ENCODE results near the gene ITGAD. TPM values are rescaled to one million over a fixed set of nuclear protein-coding genes. Genes with fewer than 3 reads are reported as not detected.
A peak's percentile ranks its signal among the peaks of the same experiment; 100 is the strongest.

The ITGAD gene
- total and polyA plus RNA-seq, 2 of the 8 experiments (the other 6 are each of a cell fraction or from before 2014, with no cell fraction given), result 0.06 TPM; not detected in 1

- peak overlapping the region; percentile 67 to 68 for H3K4me2 ChIP-seq (ENCODE audit: insufficient read depth in 1 of 2, low read depth in 2 of 2, low read length in 2 of 2)
- H3K4ac ChIP-seq (replicated peaks; ENCODE audit: insufficient read length, low read depth, low read length), result no peak overlapping the region
- H3K23ac ChIP-seq (ENCODE audit: insufficient read length), result no peak overlapping the region
- no peak overlapping the region for H3K56ac ChIP-seq (replicated peaks; ENCODE audit: insufficient read length, low read depth, low read length)
- H2BK12ac ChIP-seq (ENCODE audit: low read depth, low read length), result peak overlapping the region; percentile 68; the same call in 1 of the 2 replicates
- H3K27ac ChIP-seq (ENCODE audit: low read depth, low read length), result no peak overlapping the region
- ChIA-PET POLR2A (ENCODE audit: partially characterized antibody) (interaction anchor here (0.9 to 1.5 kb wide), 3 partner anchors 11 to 37 kb away, joined by 3 to 8 read pairs (median 4); partner anchors contain the start of gene RUSF1), CTCF (ENCODE audit: partially characterized antibody) (interaction anchor here (0.7 to 1.4 kb wide), 2 partner anchors 11 kb away, joined by 4 to 10 read pairs; no protein-coding TSS in a partner anchor)
- H3K23me2 ChIP-seq (ENCODE audit: low read depth, low read length), result peaks cover 8% of the 10 kb centered on the region; the same call in 1 of the 2 replicates
- no peaks in the 10 kb centered on the region for H3K79me2 ChIP-seq (ENCODE audit: control insufficient read depth in 1 of 2, insufficient read depth in 2 of 2, low read length in 2 of 2)
- H3K36me3 ChIP-seq (ENCODE audit: control insufficient read depth in 2 of 4, insufficient read depth in 4 of 4, low read length in 3 of 4), result no peaks in the 10 kb centered on the region; a peak in 1 of 8 replicates
- H3K9ac ChIP-seq (replicated peaks in 1 of 4; ENCODE audit: extremely low read depth in 1 of 4, low read depth in 3 of 4, low read length in 3 of 4), result no peak overlapping the region; a peak in 2 of 7 replicates
- H2BK15ac ChIP-seq (ENCODE audit: low read length), result peak overlapping the region; percentile 88; the same call in 1 of the 2 replicates
- no peaks in the 10 kb centered on the region for H3K79me1 ChIP-seq (ENCODE audit: low read depth, low read length)
- peak overlapping the region; percentile 47 for H4K91ac ChIP-seq (replicated peaks; ENCODE audit: insufficient read length, low read length)
- H2BK5ac ChIP-seq (ENCODE audit: low read depth, low read length), result no peak overlapping the region
- no peak overlapping the region for H3K14ac ChIP-seq (ENCODE audit: insufficient read length)
- H4K5ac ChIP-seq (ENCODE audit: insufficient read length, low read depth, low read length), result no peak overlapping the region
- DNase-seq (ENCODE audit: low read depth in 1 of 2, low spot score in 2 of 2), result no peak
- no peak overlapping the region for H2AK5ac ChIP-seq (ENCODE audit: low read depth, low read length)
- FAIRE-seq, result no peak
- H2AFZ ChIP-seq (ENCODE audit: low read length), result peak overlapping the region; percentile 54; the same call in 1 of the 2 replicates
- no peak overlapping the region for H4K8ac ChIP-seq (ENCODE audit: extremely low read depth, insufficient read depth, low read length)
- peaks cover 0 to 10% (median 3%) of the 10 kb centered on the region in 4 experiments; a peak in 4 of 7 replicates for H3K4me1 ChIP-seq (replicated peaks in 1 of 4; ENCODE audit: control insufficient read depth in 3 of 4, insufficient read depth in 4 of 4, low read length in 3 of 4)
- peak overlapping the region; percentile 35 to 78 (median 56) for H3K4me3 ChIP-seq (ENCODE audit: extremely low read depth in 1 of 4, insufficient read depth in 2 of 4, low read depth in 3 of 4, low read length in 4 of 4)
- H3K18ac ChIP-seq (ENCODE audit: extremely low read depth, low read length), result no peak overlapping the region; the same call in 1 of the 2 replicates
- H4K20me1 ChIP-seq (replicated peaks in 1 of 2; ENCODE audit: control insufficient read depth in 1 of 2, insufficient read depth in 2 of 2, low read length in 2 of 2), result peaks cover 0 to 3% of the 10 kb centered on the region in 2 experiments
- H3K27me3 ChIP-seq (replicated peaks in 1 of 4; ENCODE audit: control insufficient read depth in 3 of 4, extremely low read depth in 1 of 4, insufficient read depth in 3 of 4, low read length in 3 of 4), result peaks cover 2 to 36% (median 30%) of the 10 kb centered on the region in 4 experiments
- H3K9me3 ChIP-seq (ENCODE audit: insufficient read depth in 2 of 2, low read depth in 1 of 2, low read length in 1 of 2), result no peaks in the 10 kb centered on the region
- 57% methylated on average over 15 of the region's 15 CpGs; no CpG with 5 or more reads in 1 of the 2 experiments for WGBS, 2 experiments (ENCODE audit: extremely low coverage in 1 of 2, insufficient coverage in 1 of 2, insufficient read length in 1 of 2, insufficient replicate concordance in 2 of 2, low coverage in 1 of 2, low lambda C conversion rate in 2 of 2, missing lambda C conversion rate in 1 of 2)
- no peak overlapping the region for H2BK120ac ChIP-seq (replicated peaks; ENCODE audit: low read depth, low read length)
- H2BK20ac ChIP-seq (ENCODE audit: low read length), result no peak overlapping the region
- TF ChIP-seq USF2 (IDR thresholded peaks at IDR 0.05; ENCODE audit: low read length) (no peak), ASH2L (IDR thresholded peaks at IDR 0.05; ENCODE audit: low read length) (no peak), TEAD4 (IDR thresholded peaks at IDR 0.05; ENCODE audit: low read depth, low read length) (no peak), YY1 (IDR thresholded peaks at IDR 0.05; ENCODE audit: low read depth, low read length) (no peak), MAX (IDR thresholded peaks at IDR 0.05) (no peak), CBX8 (IDR thresholded peaks at IDR 0.05; ENCODE audit: borderline replicate concordance, low read depth, low read length) (no peak), SUZ12 (IDR thresholded peaks at IDR 0.05; ENCODE audit: low read length) (no peak), HDAC2 (IDR thresholded peaks at IDR 0.05; ENCODE audit: borderline replicate concordance in 1 of 2, low read depth in 2 of 2, low read length in 2 of 2) (no peak), RBBP5 (IDR thresholded peaks at IDR 0.05; ENCODE audit: borderline replicate concordance, low read depth, low read length) (no peak), JUND (IDR thresholded peaks at IDR 0.05; ENCODE audit: low read length) (no peak), KDM1A (IDR thresholded peaks at IDR 0.05; ENCODE audit: borderline replicate concordance, low read length) (no peak)
Measured at GRCh38 chr16:31471241-31471874, 78.2 kb downstream of the ITGAD start.

Measured in H1 (cell line).